H1 (cell line): ENCODE data around the gene GAREM2. TPM values are rescaled to one million over a fixed set of nuclear protein-coding genes. Genes with fewer than 3 reads are reported as not detected.

Experiments
- CTCF ChIA-PET: fragments of 300-600 bp; sonication (Branson Sonifier 250); formaldehyde crosslinking; loops from one replicate; lab custom pipeline; 2021; ENCODE audit not compliant: partially characterized antibody; lab: Charles Lee
- POLR2A ChIA-PET: fragments of 300-600 bp; sonication (Branson Sonifier 250); formaldehyde crosslinking; loops from one replicate; lab custom pipeline; 2021; ENCODE audit warnings: inconsistent platforms; ENCODE audit not compliant: partially characterized antibody; lab: Charles Lee
- DNase-seq, 2 experiments: peaks; one replicate each; pipeline versions ENCODE4 v3.0.0 to v3.0.0-alpha.2; 2010 to 2022; ENCODE audit warnings: low spot score in 2 of 2, low read depth in 1 of 2, mixed read lengths in 1 of 2
- FAIRE-seq: peaks from 2 replicates; lab custom pipeline; 2011; peaks lifted over from hg19 to GRCh38; lab: Jason Lieb, UNC
- H2AFZ ChIP-seq: 2 replicates; pipeline ENCODE4 v1.8.1; 2012; ENCODE audit warnings: low read length, inconsistent platforms
- H2AK5ac ChIP-seq: 2 replicates; pipeline ENCODE4 v1.6.1; 2013; ENCODE audit warnings: low read depth, low read length
- H2BK120ac ChIP-seq: replicated peaks from 2 replicates; pipeline ENCODE3; 2013; ENCODE audit warnings: low read depth, low read length, inconsistent platforms
- H2BK12ac ChIP-seq: 2 replicates; pipeline ENCODE4 v1.6.1; 2013; ENCODE audit warnings: low read depth, low read length
- H2BK15ac ChIP-seq: 2 replicates; pipeline ENCODE4 v1.6.1; 2013; ENCODE audit warnings: low read length
- H2BK20ac ChIP-seq: 2 replicates; pipeline ENCODE4 v1.6.1; 2013; ENCODE audit warnings: low read length
- H2BK5ac ChIP-seq: 2 replicates; pipeline ENCODE4 v1.6.1; 2013; ENCODE audit warnings: low read depth, low read length
- H3K14ac ChIP-seq: 2 replicates; pipeline ENCODE4 v1.6.1; 2013; ENCODE audit warnings: inconsistent platforms; ENCODE audit not compliant: insufficient read length
- H3K18ac ChIP-seq: 2 replicates; pipeline ENCODE4 v1.6.1; 2013; ENCODE audit warnings: low read length; ENCODE audit errors: extremely low read depth
- H3K23ac ChIP-seq: 2 replicates; pipeline ENCODE4 v1.6.1; 2013; ENCODE audit warnings: inconsistent platforms; ENCODE audit not compliant: insufficient read length
- H3K23me2 ChIP-seq: 2 replicates; pipeline ENCODE4 v1.6.1; 2013; ENCODE audit warnings: low read depth, low read length
- H3K27ac ChIP-seq: 2 replicates; pipeline ENCODE4 v1.6.1; 2011; ENCODE audit warnings: low read depth, low read length, inconsistent platforms
- H3K27me3 ChIP-seq, 4 experiments: replicated peaks in 1 of 4; 1 replicate in 1 of 4; 2 replicates in 3 of 4; pipeline versions ENCODE4 v1.6.1 to v1.8.1; 2011 to 2013; ENCODE audit warnings: low read length in 3 of 4, mild to moderate bottlenecking in 3 of 4, inconsistent platforms in 2 of 4, mixed read lengths in 2 of 4, moderate library complexity in 1 of 4; ENCODE audit not compliant: control insufficient read depth in 3 of 4, insufficient read depth in 3 of 4; ENCODE audit errors: extremely low read depth in 1 of 4
- H3K36me3 ChIP-seq, 4 experiments: 2 replicates each; pipeline versions ENCODE4 v1.6.1 to v1.8.1; 2011 to 2013; ENCODE audit warnings: mild to moderate bottlenecking in 4 of 4, low read length in 3 of 4, moderate library complexity in 2 of 4, control low read depth in 1 of 4, inconsistent platforms in 1 of 4; ENCODE audit not compliant: insufficient read depth in 4 of 4, control insufficient read depth in 2 of 4
- H3K4ac ChIP-seq: replicated peaks from 2 replicates; pipeline ENCODE3; 2013; ENCODE audit warnings: low read length, low read depth, mixed read lengths, inconsistent platforms; ENCODE audit not compliant: insufficient read length
- H3K4me1 ChIP-seq, 4 experiments: replicated peaks in 1 of 4; 1 replicate in 1 of 4; 2 replicates in 3 of 4; pipeline versions ENCODE4 v1.6.1 to v1.8.1; 2011 to 2013; ENCODE audit warnings: low read length in 3 of 4, inconsistent platforms in 2 of 4, mixed read lengths in 1 of 4; ENCODE audit not compliant: insufficient read depth in 4 of 4, control insufficient read depth in 3 of 4
- H3K4me2 ChIP-seq, 2 experiments: 2 replicates each; pipeline versions ENCODE4 v1.6.1 to v1.8.1; 2011 to 2013; ENCODE audit warnings: low read depth in 2 of 2, low read length in 2 of 2, control low read depth in 1 of 2, inconsistent platforms in 1 of 2, mild to moderate bottlenecking in 1 of 2; ENCODE audit not compliant: insufficient read depth in 1 of 2
- H3K4me3 ChIP-seq, 4 experiments: fragments of 200-600, 300-600 bp in 1 of 4; sonication (generic), shearing (Covaris generic), sonication (Bioruptor Twin) in 1 of 4; 2 replicates each; pipeline versions ENCODE4 v1.5.1 to v1.8.1; 2011 to 2016; ENCODE audit warnings: low read length in 4 of 4, low read depth in 3 of 4, control low read depth in 2 of 4, inconsistent platforms in 2 of 4, mild to moderate bottlenecking in 2 of 4, mixed read lengths in 1 of 4, moderate library complexity in 1 of 4; ENCODE audit not compliant: insufficient read depth in 2 of 4; ENCODE audit errors: extremely low read depth in 1 of 4
- H3K56ac ChIP-seq: replicated peaks from 2 replicates; pipeline ENCODE3; 2013; ENCODE audit warnings: low read depth, mild to moderate bottlenecking, mixed read lengths, low read length, inconsistent platforms; ENCODE audit not compliant: insufficient read length
- H3K79me1 ChIP-seq: 2 replicates; pipeline ENCODE4 v1.6.1; 2013; ENCODE audit warnings: low read depth, low read length, control low read depth
- H3K79me2 ChIP-seq, 2 experiments: 2 replicates each; pipeline versions ENCODE4 v1.6.1 to v1.8.1; 2012 to 2013; ENCODE audit warnings: low read length in 2 of 2, mild to moderate bottlenecking in 2 of 2, inconsistent platforms in 1 of 2; ENCODE audit not compliant: insufficient read depth in 2 of 2, control insufficient read depth in 1 of 2
- H3K9ac ChIP-seq, 4 experiments: replicated peaks in 1 of 4; 1 replicate in 1 of 4; 2 replicates in 3 of 4; pipeline versions ENCODE4 v1.6.1 to v1.8.1; 2011 to 2013; ENCODE audit warnings: low read depth in 3 of 4, low read length in 3 of 4, control low read depth in 2 of 4, mild to moderate bottlenecking in 2 of 4, moderate library complexity in 2 of 4, inconsistent platforms in 1 of 4; ENCODE audit errors: extremely low read depth in 1 of 4
- H3K9me3 ChIP-seq, 2 experiments: 2 replicates each; pipeline versions ENCODE4 v1.6.1 to v1.8.1; 2012 to 2013; ENCODE audit warnings: mild to moderate bottlenecking in 2 of 2, moderate library complexity in 2 of 2, control low read depth in 1 of 2, inconsistent platforms in 1 of 2, low read depth in 1 of 2, low read length in 1 of 2, mixed read lengths in 1 of 2; ENCODE audit not compliant: insufficient read depth in 2 of 2
- H4K20me1 ChIP-seq, 2 experiments: replicated peaks in 1 of 2; 2 replicates each; pipeline versions ENCODE3 to v1.8.1; 2011 to 2013; ENCODE audit warnings: inconsistent platforms in 2 of 2, low read length in 2 of 2, mild to moderate bottlenecking in 1 of 2; ENCODE audit not compliant: insufficient read depth in 2 of 2, control insufficient read depth in 1 of 2
- H4K5ac ChIP-seq: 2 replicates; pipeline ENCODE4 v1.6.1; 2013; ENCODE audit warnings: low read length, low read depth, mixed read lengths, inconsistent platforms; ENCODE audit not compliant: insufficient read length
- H4K8ac ChIP-seq: 2 replicates; pipeline ENCODE4 v1.8.0; 2013; ENCODE audit warnings: mild to moderate bottlenecking, moderate library complexity, low read length, inconsistent platforms; ENCODE audit not compliant: insufficient read depth; ENCODE audit errors: extremely low read depth
- H4K91ac ChIP-seq: replicated peaks from 2 replicates; pipeline ENCODE3; 2013; ENCODE audit warnings: low read length, mixed read lengths, inconsistent platforms; ENCODE audit not compliant: insufficient read length
- NRF1 ChIP-seq: IDR thresholded peaks from 2 replicates; pipeline ENCODE4 v1.6.1; 2011; ENCODE audit warnings: mild to moderate bottlenecking, low read depth, low read length, improper control_type of control experiment
- SIN3A ChIP-seq, 2 experiments: IDR thresholded peaks in 1 of 2; conservative IDR thresholded peaks in 1 of 2; 2 replicates each; pipeline ENCODE4 v1.6.1; 2011 to 2012; ENCODE audit warnings: low read length in 2 of 2, improper control_type of control experiment in 1 of 2, low read depth in 1 of 2, mild to moderate bottlenecking in 1 of 2
- YY1 ChIP-seq: IDR thresholded peaks from 2 replicates; pipeline ENCODE4 v1.6.1; 2011; ENCODE audit warnings: low read depth, mild to moderate bottlenecking, low read length
- whole genome bisulfite sequencing, 2 experiments: shearing (Covaris generic) in 1 of 2; methylation state at CpG; one replicate each; pipeline versions ENCODE4 v1.1.6 to v1.1.7; 2013 to 2015; ENCODE audit warnings: low lambda C conversion rate in 2 of 2, mixed read lengths in 2 of 2, inconsistent platforms in 1 of 2, low coverage in 1 of 2, missing lambda C conversion rate in 1 of 2; ENCODE audit not compliant: insufficient replicate concordance in 2 of 2, insufficient coverage in 1 of 2, insufficient read length in 1 of 2; ENCODE audit errors: extremely low coverage in 1 of 2, missing lambda C conversion rate in 1 of 2; 5-methylcytosine and 5-hydroxymethylcytosine counted together
- polyA plus RNA-seq, 7 experiments: library from polyadenylated mRNA; depleted of rRNA in 3 of 7; stranded (reverse) in 5 of 7; unstranded in 2 of 7; fragments of >200 nt in 5 of 7; fragments of 200-250 nt in 2 of 7; gene quantifications; 1 replicate in 5 of 7; 2 replicates in 1 of 7; 4 replicates in 1 of 7; pipeline versions ENCODE4 v1.2.1 to v1.2.3, GENCODE V29; 2011 to 2013; ENCODE audit warnings: missing spikeins in 2 of 7, mixed read lengths in 2 of 7
- total RNA-seq: library from RNA; stranded (reverse); fragmentation: NEBNext Ultra II Directional; extraction: Animal tissue kit (Norgen Biotek cat#: 25700); gene quantifications from 2 replicates; pipeline ENCODE4 v1.2.1, GENCODE V29; 2021
- TF ChIP-seq, protein P1 (sequence below), 3 experiments: IDR thresholded peaks; 1 replicate in 2 of 3; 2 replicates in 1 of 3; pipeline versions ENCODE4 v1.5.1 to v1.6.1; 2011; ENCODE audit warnings: low read length in 3 of 3, mild to moderate bottlenecking in 3 of 3, inconsistent platforms in 2 of 3, low read depth in 1 of 3, moderate library complexity in 1 of 3; ENCODE audit not compliant: insufficient read depth in 1 of 3; ENCODE audit errors: control extremely low read depth in 1 of 3

Gene GAREM2
- total and polyA plus RNA-seq, 2 of the 8 experiments (the other 6 are each of a cell fraction or from before 2014, with no cell fraction given) = 19.9 TPM

DNA sequence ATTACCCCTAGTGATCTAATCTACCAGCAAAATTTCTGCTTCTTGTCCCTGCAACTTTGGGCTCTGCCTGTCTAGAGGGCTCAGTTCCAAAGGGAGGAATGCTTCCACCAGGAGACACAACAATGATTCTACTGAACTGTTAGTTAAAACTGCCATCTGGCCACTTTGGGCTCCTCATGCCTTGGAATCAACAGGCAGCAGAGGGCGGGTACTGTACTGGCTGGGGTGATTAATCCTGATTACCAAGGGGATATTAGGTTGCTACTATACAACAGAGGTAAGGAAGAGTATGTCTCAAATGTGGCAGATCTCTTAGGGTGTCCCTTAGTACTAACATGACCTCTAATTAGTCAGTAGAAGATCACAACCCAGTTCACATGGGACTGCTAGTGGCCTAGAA is 50.1 kb downstream of the GAREM2 start:
- H3K4ac ChIP-seq = no peak overlapping the region
- no peak overlapping the region for H3K4me2 ChIP-seq
- no peak overlapping the region for H3K14ac ChIP-seq
- H4K91ac ChIP-seq = no peak overlapping the region
- H4K20me1 ChIP-seq = peaks cover 0 to 5% of the 10 kb centered on the region in 2 experiments
- H3K56ac ChIP-seq = no peak overlapping the region
- no peak overlapping the region for H2BK20ac ChIP-seq
- no peak overlapping the region for H3K18ac ChIP-seq
- H2AFZ ChIP-seq = no peak overlapping the region
- H2BK15ac ChIP-seq = no peak overlapping the region
- POLR2A ChIA-PET = no interaction called here
- H3K4me1 ChIP-seq = no peaks in the 10 kb centered on the region
- H2BK12ac ChIP-seq = no peak overlapping the region
- WGBS, 2 experiments = 100% methylated on average over 1 of the region's 1 CpG; no CpG with 5 or more reads in 1 of the 2 experiments
- H4K8ac ChIP-seq = no peak overlapping the region
- CTCF ChIA-PET = interaction anchor here (1.3 kb wide), 1 partner anchor 11 kb away, joined by 3 read pairs; no protein-coding TSS in a partner anchor
- no peak overlapping the region for H2BK5ac ChIP-seq
- no peak overlapping the region for H2BK120ac ChIP-seq
- no peaks in the 10 kb centered on the region for H3K27me3 ChIP-seq
- no peak overlapping the region for H2AK5ac ChIP-seq
- no peak overlapping the region for H3K4me3 ChIP-seq
- H3K79me1 ChIP-seq = no peaks in the 10 kb centered on the region; the same call in 1 of the 2 replicates
- FAIRE-seq = no peak
- H4K5ac ChIP-seq = no peak overlapping the region
- H3K23me2 ChIP-seq = no peaks in the 10 kb centered on the region
- no peak for DNase-seq
- H3K9ac ChIP-seq = no peak overlapping the region
- no peak overlapping the region for H3K23ac ChIP-seq
- H3K36me3 ChIP-seq = peaks cover 0 to 22% (median 8%) of the 10 kb centered on the region in 4 experiments; a peak in 4 of 8 replicates
- H3K79me2 ChIP-seq = no peaks in the 10 kb centered on the region
- no peak overlapping the region for H3K27ac ChIP-seq
- H3K9me3 ChIP-seq = no peaks in the 10 kb centered on the region
- TF ChIP-seq, protein P1, sequence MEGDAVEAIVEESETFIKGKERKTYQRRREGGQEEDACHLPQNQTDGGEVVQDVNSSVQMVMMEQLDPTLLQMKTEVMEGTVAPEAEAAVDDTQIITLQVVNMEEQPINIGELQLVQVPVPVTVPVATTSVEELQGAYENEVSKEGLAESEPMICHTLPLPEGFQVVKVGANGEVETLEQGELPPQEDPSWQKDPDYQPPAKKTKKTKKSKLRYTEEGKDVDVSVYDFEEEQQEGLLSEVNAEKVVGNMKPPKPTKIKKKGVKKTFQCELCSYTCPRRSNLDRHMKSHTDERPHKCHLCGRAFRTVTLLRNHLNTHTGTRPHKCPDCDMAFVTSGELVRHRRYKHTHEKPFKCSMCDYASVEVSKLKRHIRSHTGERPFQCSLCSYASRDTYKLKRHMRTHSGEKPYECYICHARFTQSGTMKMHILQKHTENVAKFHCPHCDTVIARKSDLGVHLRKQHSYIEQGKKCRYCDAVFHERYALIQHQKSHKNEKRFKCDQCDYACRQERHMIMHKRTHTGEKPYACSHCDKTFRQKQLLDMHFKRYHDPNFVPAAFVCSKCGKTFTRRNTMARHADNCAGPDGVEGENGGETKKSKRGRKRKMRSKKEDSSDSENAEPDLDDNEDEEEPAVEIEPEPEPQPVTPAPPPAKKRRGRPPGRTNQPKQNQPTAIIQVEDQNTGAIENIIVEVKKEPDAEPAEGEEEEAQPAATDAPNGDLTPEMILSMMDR (IDR thresholded peaks at IDR 0.05; ENCODE audit: control extremely low read depth in 1 of 3, insufficient read depth in 1 of 3, low read depth in 1 of 3, low read length in 3 of 3) = no peak
- TF ChIP-seq YY1 = no peak
- no peak for TF ChIP-seq SIN3A (conservative IDR thresholded peaks at IDR 0.05 in 1 of 2, IDR thresholded peaks at IDR 0.05 in 1 of 2; ENCODE audit: low read depth in 1 of 2, low read length in 2 of 2)
- no peak for TF ChIP-seq NRF1
